WTC11 (cell line): ENCODE data around the gene DGLUCY. TPM values are rescaled to one million over a fixed set of nuclear protein-coding genes. Genes with fewer than 3 reads are reported as not detected.

Experiments
- ATAC-seq: fragments of 200-7000 bp; cut with Tn5 transposase; 2 replicates; pipeline ENCODE4 v1.10.0; 2021; ENCODE audit warnings: mild to moderate bottlenecking, moderate library complexity
- CTCF ChIA-PET: fragments of 300-600 bp; sonication (Branson Sonifier 250); formaldehyde crosslinking; loops from one replicate; lab custom pipeline; 2021; ENCODE audit warnings: antibody characterized with exemption; lab: Charles Lee
- POLR2A ChIA-PET: fragments of 350-600 bp; sonication (Branson Sonifier 250); formaldehyde crosslinking; loops from one replicate; lab custom pipeline; 2021; ENCODE audit warnings: antibody characterized with exemption; lab: Charles Lee
- DNase-seq: peaks from one replicate; pipeline ENCODE4 v3.0.0; 2021; ENCODE audit warnings: low spot score
- H3K27ac Mint-ChIP-seq: 2 replicates; pipeline ENCODE4 v1.8.0; 2021; ENCODE audit warnings: mixed read lengths
- H3K27me3 Mint-ChIP-seq: 2 replicates; pipeline ENCODE4 v1.8.0; 2021; ENCODE audit warnings: low read depth, mild to moderate bottlenecking, moderate library complexity, mixed read lengths
- H3K36me3 Mint-ChIP-seq: 2 replicates; pipeline ENCODE4 v1.8.0; 2021; ENCODE audit warnings: mixed read lengths
- H3K4me1 Mint-ChIP-seq: 2 replicates; pipeline ENCODE4 v1.8.0; 2022; ENCODE audit warnings: mixed read lengths
- H3K4me3 Mint-ChIP-seq: 2 replicates; pipeline ENCODE4 v1.8.0; 2021; ENCODE audit warnings: mild to moderate bottlenecking, moderate library complexity, mixed read lengths
- H3K9me3 Mint-ChIP-seq: 2 replicates; pipeline ENCODE4 v1.8.0; 2021; ENCODE audit warnings: mixed read lengths
- AR ChIP-seq: fragments of 250-450 bp; sonication (Bioruptor Pico); IDR thresholded peaks from 2 replicates; pipeline ENCODE4 v1.9.0; 2021; ENCODE audit warnings: mild to moderate bottlenecking
- ERG ChIP-seq: fragments of 250-450 bp; sonication (Bioruptor Pico); IDR thresholded peaks from 2 replicates; pipeline ENCODE4 v1.8.0; 2021; ENCODE audit warnings: mild to moderate bottlenecking
- ESRRA ChIP-seq: sonication (generic); formaldehyde crosslinking; IDR thresholded peaks from 2 replicates; pipeline ENCODE4 v1.8.1; 2022; ENCODE audit warnings: mild to moderate bottlenecking, missing genetic modification reagents, borderline replicate concordance
- GABPB1 ChIP-seq: sonication (generic); formaldehyde crosslinking; IDR thresholded peaks from 2 replicates; pipeline ENCODE4 v1.8.1; 2023; ENCODE audit warnings: mild to moderate bottlenecking, missing genetic modification reagents
- GTF2I ChIP-seq: fragments of 250-450 bp; sonication (Bioruptor Pico); conservative IDR thresholded peaks from 2 replicates; pipeline ENCODE4 v1.4.0; 2021; ENCODE audit warnings: mild to moderate bottlenecking
- HMGXB4 ChIP-seq: sonication (generic); formaldehyde crosslinking; IDR thresholded peaks from 2 replicates; pipeline ENCODE4 v1.8.1; 2023; ENCODE audit warnings: mild to moderate bottlenecking, moderate library complexity, missing genetic modification reagents
- JAZF1 ChIP-seq: fragments of 250-450 bp; sonication (Bioruptor Pico); IDR thresholded peaks from 2 replicates; pipeline ENCODE4 v1.9.0; 2021; ENCODE audit warnings: moderate library complexity, mild to moderate bottlenecking, inconsistent platforms
- MAX ChIP-seq: sonication (generic); formaldehyde crosslinking; IDR thresholded peaks from 2 replicates; pipeline ENCODE4 v1.8.0; 2022; ENCODE audit warnings: mild to moderate bottlenecking, missing genetic modification reagents
- NR1H2 ChIP-seq: sonication (generic); formaldehyde crosslinking; IDR thresholded peaks from 2 replicates; pipeline ENCODE4 v1.9.0; 2021; ENCODE audit warnings: mild to moderate bottlenecking, moderate library complexity, missing genetic modification reagents
- NR2C2 ChIP-seq: sonication (generic); formaldehyde crosslinking; IDR thresholded peaks from 2 replicates; pipeline ENCODE4 v1.8.0; 2022; ENCODE audit warnings: mild to moderate bottlenecking, missing genetic modification reagents
- PRRX2 ChIP-seq: fragments of 250-450 bp; sonication (Bioruptor Pico); IDR thresholded peaks from 2 replicates; pipeline ENCODE4 v1.8.0; 2021; ENCODE audit warnings: mild to moderate bottlenecking
- RELA ChIP-seq: sonication (generic); formaldehyde crosslinking; IDR thresholded peaks from 2 replicates; pipeline ENCODE4 v1.8.1; 2022; ENCODE audit warnings: missing genetic modification reagents, mild to moderate bottlenecking, borderline replicate concordance
- SMAD3 ChIP-seq: sonication (generic); formaldehyde crosslinking; IDR thresholded peaks from 2 replicates; pipeline ENCODE4 v1.8.0; 2022; ENCODE audit warnings: missing genetic modification reagents, mild to moderate bottlenecking, borderline replicate concordance
- USF2 ChIP-seq: sonication (generic); formaldehyde crosslinking; IDR thresholded peaks from 2 replicates; pipeline ENCODE4 v1.8.1; 2023; ENCODE audit warnings: mild to moderate bottlenecking, missing genetic modification reagents, moderate library complexity
- ZBTB21 ChIP-seq: sonication (generic); formaldehyde crosslinking; IDR thresholded peaks from 2 replicates; pipeline ENCODE4 v1.8.1; 2023; ENCODE audit warnings: mild to moderate bottlenecking, missing genetic modification reagents, borderline replicate concordance
- ZNF263 ChIP-seq: sonication (generic); formaldehyde crosslinking; IDR thresholded peaks from 2 replicates; pipeline ENCODE4 v1.8.1; 2022; ENCODE audit warnings: low read depth, mild to moderate bottlenecking, moderate library complexity, missing genetic modification reagents
- ZNF281 ChIP-seq: sonication (generic); formaldehyde crosslinking; IDR thresholded peaks from 2 replicates; pipeline ENCODE4 v1.8.0; 2023; ENCODE audit warnings: mild to moderate bottlenecking, missing genetic modification reagents
- ZNF423 ChIP-seq: fragments of 250-450 bp; sonication (Bioruptor Pico); IDR thresholded peaks from 2 replicates; pipeline ENCODE4 v2.1.2; 2022; ENCODE audit warnings: mild to moderate bottlenecking, moderate library complexity
- ZNF532 ChIP-seq: fragments of 250-450 bp; sonication (Bioruptor Pico); IDR thresholded peaks from 2 replicates; pipeline ENCODE4 v1.9.0; 2021; ENCODE audit warnings: mild to moderate bottlenecking, borderline replicate concordance
- ZSCAN18 ChIP-seq: fragments of 250-450 bp; sonication (Bioruptor Pico); IDR thresholded peaks from 2 replicates; pipeline ENCODE4 v2.1.2; 2022; ENCODE audit warnings: mild to moderate bottlenecking, moderate library complexity
- total RNA-seq: library from RNA; stranded (reverse); gene quantifications from 3 replicates; pipeline ENCODE4 v1.2.3, GENCODE V29; 2021

Gene DGLUCY
- total RNA-seq, 1 experiment from 2014 or later: 35.4 TPM

- TF ChIP-seq ESRRA (CRISPR knock-in tag) (no peak), AR (CRISPR knock-in tag) (no peak), ZBTB21 (no peak)
Observed at GRCh38 chr14:91195881-91196280, 82.0 kb downstream of the DGLUCY start (continued).

- ATAC-seq (no peak), DNase-seq (no peak)
- H3K4me1 Mint-ChIP-seq: no peaks in the 10 kb centered on the region
- H3K27ac Mint-ChIP-seq: no peak overlapping the region
- H3K9me3 Mint-ChIP-seq: peaks cover 17% of the 10 kb centered on the region
- ChIA-PET POLR2A (no interaction called here), CTCF (no interaction called here)
- H3K27me3 Mint-ChIP-seq: no peaks in the 10 kb centered on the region
- no peak overlapping the region for H3K4me3 Mint-ChIP-seq
- H3K36me3 Mint-ChIP-seq: peaks cover 41% of the 10 kb centered on the region
- no peak for TF ChIP-seq RELA (CRISPR knock-in tag)
- no peak for TF ChIP-seq NR1H2 (CRISPR knock-in tag)
- no peak for TF ChIP-seq GTF2I (CRISPR knock-in tag)
- TF ChIP-seq USF2 (CRISPR knock-in tag): no peak
- no peak for TF ChIP-seq ZNF263
- TF ChIP-seq GABPB1 (CRISPR knock-in tag): no peak
- no peak for TF ChIP-seq ZNF423 (CRISPR knock-in tag)
- no peak for TF ChIP-seq JAZF1 (CRISPR knock-in tag)
- no peak for TF ChIP-seq SMAD3 (CRISPR knock-in tag)
- no peak for TF ChIP-seq HMGXB4 (CRISPR knock-in tag)
- no peak for TF ChIP-seq PRRX2 (CRISPR knock-in tag)
- no peak for TF ChIP-seq ZNF281 (CRISPR knock-in tag)
- no peak for TF ChIP-seq NR2C2 (CRISPR knock-in tag)
- no peak for TF ChIP-seq MAX (CRISPR knock-in tag)
- no peak for TF ChIP-seq ERG (CRISPR knock-in tag)
- TF ChIP-seq ZNF532 (CRISPR knock-in tag): no peak
- no peak for TF ChIP-seq ZSCAN18 (CRISPR knock-in tag)
Observed at GRCh38 chr14:91197631-91198030, 83.8 kb downstream of the DGLUCY start.
